ENCODE results near the gene PTPRN2.

PTPRN2 gene

DNA sequence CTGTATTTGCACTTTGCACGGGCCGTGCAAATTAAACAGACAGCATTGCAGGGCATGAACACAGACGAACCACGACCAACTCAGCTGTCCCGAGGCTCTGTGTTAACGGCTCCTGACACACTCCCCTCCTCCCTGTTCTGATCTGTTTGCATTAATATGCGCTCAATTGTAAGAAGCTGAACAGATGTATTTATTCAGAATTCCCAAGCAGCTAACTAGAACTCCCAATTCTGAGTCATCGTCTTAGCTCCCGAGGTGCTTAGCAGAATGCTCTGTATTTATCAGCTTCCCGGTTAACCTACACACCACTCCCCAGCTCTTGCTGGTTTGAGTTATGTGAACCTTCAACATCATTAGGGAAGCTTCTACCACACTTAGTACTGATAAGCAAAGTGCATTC lies 286.4 kb downstream of the PTPRN2 start:
- no peak overlapping the region for H2BK5ac ChIP-seq (ENCODE audit: low read length)
- no peak overlapping the region for H3K23ac ChIP-seq (ENCODE audit: low read depth, low read length, poor library complexity)
- no peak overlapping the region for H3K4me2 ChIP-seq (ENCODE audit: insufficient read depth, low read length, poor library complexity, severe bottlenecking)
- no peak overlapping the region for H3K4me3 ChIP-seq (ENCODE audit: low read length in 2 of 2)
- H3K18ac ChIP-seq (ENCODE audit: low read length): no peak overlapping the region
- no peak overlapping the region for H2BK15ac ChIP-seq (ENCODE audit: low read length)
- H3K36me3 ChIP-seq (replicated peaks in 1 of 2; ENCODE audit: control insufficient read depth in 2 of 2, insufficient read depth in 2 of 2, low read length in 2 of 2): no peaks in the 10 kb centered on the region
- H2BK120ac ChIP-seq (ENCODE audit: low read depth, low read length): no peak overlapping the region
- no peak overlapping the region for H4K8ac ChIP-seq (ENCODE audit: low read depth, low read length)
- H3K4me1 ChIP-seq (ENCODE audit: control insufficient read depth in 2 of 2, insufficient read depth in 1 of 2, low read depth in 1 of 2, low read length in 2 of 2): peaks cover 0 to 2% of the 10 kb centered on the region in 2 donors
- no peak overlapping the region for H3K9ac ChIP-seq (ENCODE audit: low read depth, low read length, poor library complexity)
- no peak overlapping the region for H3K27ac ChIP-seq (replicated peaks; ENCODE audit: low read length)
- H3K4ac ChIP-seq (ENCODE audit: low read length): no peak overlapping the region
- H3K14ac ChIP-seq (ENCODE audit: low read length): no peak overlapping the region
- no peaks in the 10 kb centered on the region for H3K79me1 ChIP-seq (ENCODE audit: low read depth, low read length)
- H3K27me3 ChIP-seq (ENCODE audit: control insufficient read depth in 3 of 3, insufficient read depth in 3 of 3, low read depth in 1 of 3, low read length in 3 of 3): peaks cover 0 to 2% (median 0%) of the 10 kb centered on the region in 3 experiments
- DNase-seq (ENCODE audit: low spot score): no peak
- no peak overlapping the region for H4K91ac ChIP-seq (ENCODE audit: low read depth, low read length, poor library complexity)
- H2AK5ac ChIP-seq (ENCODE audit: low read depth, low read length): no peak overlapping the region
- no peak overlapping the region for H2AFZ ChIP-seq (ENCODE audit: low read length)
- no CpG with 5 or more reads among the region's 10 CpGs for WGBS, 2 donors (ENCODE audit: extremely low coverage in 2 of 2, insufficient read length in 2 of 2, insufficient replicate concordance in 1 of 2)
- peaks cover 0 to 5% of the 10 kb centered on the region in 2 donors for H3K9me3 ChIP-seq (replicated peaks in 1 of 2; ENCODE audit: control insufficient read depth in 2 of 2, insufficient read depth in 1 of 2, low read depth in 1 of 2, low read length in 2 of 2)
- no peak overlapping the region for H2BK12ac ChIP-seq (ENCODE audit: low read length)

DNA sequence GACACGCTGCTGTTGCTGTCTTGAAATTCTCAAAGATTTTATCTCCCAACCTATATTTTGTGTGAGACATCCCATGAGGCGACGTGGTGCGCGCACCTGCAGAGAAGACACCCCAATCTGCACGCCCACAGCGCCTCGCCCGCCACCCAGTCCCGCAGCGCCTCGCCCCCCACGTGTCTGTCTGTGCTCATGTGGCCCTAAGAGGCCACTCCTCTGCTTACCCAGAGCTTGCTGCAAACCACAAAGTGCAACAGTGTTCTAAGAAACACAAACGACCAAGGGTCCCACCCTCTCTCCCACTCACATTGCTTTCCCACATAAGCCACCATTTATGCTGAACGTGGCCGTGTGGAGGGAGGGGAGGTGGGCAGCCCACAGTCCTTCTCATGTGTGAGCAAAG lies 287.2 kb downstream of the PTPRN2 start:
- H3K23ac ChIP-seq (ENCODE audit: low read depth, low read length, poor library complexity): no peak overlapping the region
- H3K9ac ChIP-seq (ENCODE audit: low read depth, low read length, poor library complexity): no peak overlapping the region
- H3K14ac ChIP-seq (ENCODE audit: low read length): no peak overlapping the region
- no peak overlapping the region for H4K8ac ChIP-seq (ENCODE audit: low read depth, low read length)
- no peaks in the 10 kb centered on the region for H3K36me3 ChIP-seq (replicated peaks in 1 of 2; ENCODE audit: control insufficient read depth in 2 of 2, insufficient read depth in 2 of 2, low read length in 2 of 2)
- H2BK5ac ChIP-seq (ENCODE audit: low read length): no peak overlapping the region
- H3K18ac ChIP-seq (ENCODE audit: low read length): no peak overlapping the region
- H3K4ac ChIP-seq (ENCODE audit: low read length): no peak overlapping the region
- H3K27ac ChIP-seq (replicated peaks; ENCODE audit: low read length): no peak overlapping the region
- no peak overlapping the region for H2AFZ ChIP-seq (ENCODE audit: low read length)
- H3K27me3 ChIP-seq (ENCODE audit: control insufficient read depth in 3 of 3, insufficient read depth in 3 of 3, low read depth in 1 of 3, low read length in 3 of 3): peaks cover 0 to 2% (median 0%) of the 10 kb centered on the region in 3 experiments
- no peak overlapping the region for H3K4me2 ChIP-seq (ENCODE audit: insufficient read depth, low read length, poor library complexity, severe bottlenecking)
- no peaks in the 10 kb centered on the region for H3K79me1 ChIP-seq (ENCODE audit: low read depth, low read length)
- no peak for DNase-seq (ENCODE audit: low spot score)
- no CpG with 5 or more reads among the region's 16 CpGs for WGBS, 2 donors (ENCODE audit: extremely low coverage in 2 of 2, insufficient read length in 2 of 2, insufficient replicate concordance in 1 of 2)
- H2BK120ac ChIP-seq (ENCODE audit: low read depth, low read length): no peak overlapping the region
- H3K4me3 ChIP-seq (ENCODE audit: low read length in 2 of 2): no peak overlapping the region
- H3K4me1 ChIP-seq (ENCODE audit: control insufficient read depth in 2 of 2, insufficient read depth in 1 of 2, low read depth in 1 of 2, low read length in 2 of 2): peaks cover 0 to 2% of the 10 kb centered on the region in 2 donors
- no peak overlapping the region for H2BK15ac ChIP-seq (ENCODE audit: low read length)
- H2AK5ac ChIP-seq (ENCODE audit: low read depth, low read length): no peak overlapping the region
- H4K91ac ChIP-seq (ENCODE audit: low read depth, low read length, poor library complexity): no peak overlapping the region
- H2BK12ac ChIP-seq (ENCODE audit: low read length): no peak overlapping the region
- H3K9me3 ChIP-seq (replicated peaks in 1 of 2; ENCODE audit: control insufficient read depth in 2 of 2, insufficient read depth in 1 of 2, low read depth in 1 of 2, low read length in 2 of 2): peaks cover 0 to 5% of the 10 kb centered on the region in 2 donors

GRCh38 chr7:158299607-158300006 lies 288.0 kb downstream of the PTPRN2 start:
- peaks cover 0 to 5% of the 10 kb centered on the region in 2 donors for H3K9me3 ChIP-seq (replicated peaks in 1 of 2; ENCODE audit: control insufficient read depth in 2 of 2, insufficient read depth in 1 of 2, low read depth in 1 of 2, low read length in 2 of 2)
- H3K36me3 ChIP-seq (replicated peaks in 1 of 2; ENCODE audit: control insufficient read depth in 2 of 2, insufficient read depth in 2 of 2, low read length in 2 of 2): no peaks in the 10 kb centered on the region
- H3K4me1 ChIP-seq (ENCODE audit: control insufficient read depth in 2 of 2, insufficient read depth in 1 of 2, low read depth in 1 of 2, low read length in 2 of 2): peaks cover 0 to 2% of the 10 kb centered on the region in 2 donors
- H2BK15ac ChIP-seq (ENCODE audit: low read length): no peak overlapping the region
- H3K27ac ChIP-seq (replicated peaks; ENCODE audit: low read length): no peak overlapping the region
- H2BK12ac ChIP-seq (ENCODE audit: low read length): no peak overlapping the region
- H3K79me1 ChIP-seq (ENCODE audit: low read depth, low read length): no peaks in the 10 kb centered on the region
- no peak overlapping the region for H4K8ac ChIP-seq (ENCODE audit: low read depth, low read length)
- no peak overlapping the region for H2BK5ac ChIP-seq (ENCODE audit: low read length)
- WGBS, 2 donors (ENCODE audit: extremely low coverage in 2 of 2, insufficient read length in 2 of 2, insufficient replicate concordance in 1 of 2): no CpG with 5 or more reads among the region's 4 CpGs
- H3K14ac ChIP-seq (ENCODE audit: low read length): no peak overlapping the region
- peaks cover 0 to 2% (median 0%) of the 10 kb centered on the region in 3 experiments for H3K27me3 ChIP-seq (ENCODE audit: control insufficient read depth in 3 of 3, insufficient read depth in 3 of 3, low read depth in 1 of 3, low read length in 3 of 3)
- H4K91ac ChIP-seq (ENCODE audit: low read depth, low read length, poor library complexity): no peak overlapping the region
- no peak overlapping the region for H3K9ac ChIP-seq (ENCODE audit: low read depth, low read length, poor library complexity)
- no peak overlapping the region for H2AFZ ChIP-seq (ENCODE audit: low read length)
- no peak overlapping the region for H3K18ac ChIP-seq (ENCODE audit: low read length)
- no peak overlapping the region for H2BK120ac ChIP-seq (ENCODE audit: low read depth, low read length)
- no peak for DNase-seq (ENCODE audit: low spot score)
- no peak overlapping the region for H3K4me2 ChIP-seq (ENCODE audit: insufficient read depth, low read length, poor library complexity, severe bottlenecking)
- H3K23ac ChIP-seq (ENCODE audit: low read depth, low read length, poor library complexity): no peak overlapping the region
- H3K4ac ChIP-seq (ENCODE audit: low read length): no peak overlapping the region
- no peak overlapping the region for H3K4me3 ChIP-seq (ENCODE audit: low read length in 2 of 2)
- H2AK5ac ChIP-seq (ENCODE audit: low read depth, low read length): no peak overlapping the region

- peaks cover 0 to 11% of the 10 kb centered on the region in 2 donors for H3K9me3 ChIP-seq (replicated peaks in 1 of 2; ENCODE audit: control insufficient read depth in 2 of 2, insufficient read depth in 1 of 2, low read depth in 1 of 2, low read length in 2 of 2)
- peak overlapping the region in 1 of 2 donors; percentile 56 for H3K4me3 ChIP-seq (ENCODE audit: low read length in 2 of 2)
- peaks cover 0 to 3% of the 10 kb centered on the region in 2 donors for H3K4me1 ChIP-seq (ENCODE audit: control insufficient read depth in 2 of 2, insufficient read depth in 1 of 2, low read depth in 1 of 2, low read length in 2 of 2)
- no peak overlapping the region for H3K14ac ChIP-seq (ENCODE audit: low read length)
- no peak overlapping the region for H2BK5ac ChIP-seq (ENCODE audit: low read length)
- H4K91ac ChIP-seq (ENCODE audit: low read depth, low read length, poor library complexity): no peak overlapping the region
- H3K4ac ChIP-seq (ENCODE audit: low read length): no peak overlapping the region
- H2AFZ ChIP-seq (ENCODE audit: low read length): no peak overlapping the region
- WGBS, 2 donors (ENCODE audit: extremely low coverage in 2 of 2, insufficient read length in 2 of 2, insufficient replicate concordance in 1 of 2): no CpG with 5 or more reads among the region's 7 CpGs
- H3K36me3 ChIP-seq (replicated peaks in 1 of 2; ENCODE audit: control insufficient read depth in 2 of 2, insufficient read depth in 2 of 2, low read length in 2 of 2): peaks cover 0 to 1% of the 10 kb centered on the region in 2 donors
- H3K18ac ChIP-seq (ENCODE audit: low read length): no peak overlapping the region
- H2BK12ac ChIP-seq (ENCODE audit: low read length): no peak overlapping the region
- peak overlapping the region; percentile 8 for H2AK5ac ChIP-seq (ENCODE audit: low read depth, low read length)
- peaks cover 0 to 2% (median 0%) of the 10 kb centered on the region in 3 experiments for H3K27me3 ChIP-seq (ENCODE audit: control insufficient read depth in 3 of 3, insufficient read depth in 3 of 3, low read depth in 1 of 3, low read length in 3 of 3)
- H3K23ac ChIP-seq (ENCODE audit: low read depth, low read length, poor library complexity): no peak overlapping the region
- no peak overlapping the region for H2BK15ac ChIP-seq (ENCODE audit: low read length)
- no peaks in the 10 kb centered on the region for H3K79me1 ChIP-seq (ENCODE audit: low read depth, low read length)
- no peak overlapping the region for H4K8ac ChIP-seq (ENCODE audit: low read depth, low read length)
- no peak overlapping the region for H2BK120ac ChIP-seq (ENCODE audit: low read depth, low read length)
- H3K27ac ChIP-seq (replicated peaks; ENCODE audit: low read length): no peak overlapping the region
- no peak for DNase-seq (ENCODE audit: low spot score)
- no peak overlapping the region for H3K4me2 ChIP-seq (ENCODE audit: insufficient read depth, low read length, poor library complexity, severe bottlenecking)
- H3K9ac ChIP-seq (ENCODE audit: low read depth, low read length, poor library complexity): no peak overlapping the region
These were observed 290.9 kb downstream of the PTPRN2 start for GRCh38 chr7:158296798-158297104.
